Stimulated activated CD4-positive, alpha-beta T cell treated with anti-CD3 and anti-CD28 coated beads, Interleukin-15, amount 100 ng/mL, for 24 hours (primary cell): ENCODE measurements around the gene GRM5.

ENCODE experiments used
- DNase-seq: peaks from one replicate; pipeline ENCODE4 v3.0.0-alpha.2; 2020

Gene GRM5

GRCh38 chr11:88827018-88827676 lies 238.6 kb downstream of the GRM5 start:
- DNase-seq = no peak

GRCh38 chr11:88819616-88820015 lies 246.2 kb downstream of the GRM5 start:
- no peak for DNase-seq

- no peak for DNase-seq
Observed at GRCh38 chr11:88818978-88819377, 246.8 kb downstream of the GRM5 start.

GRCh38 chr11:88815505-88815904 lies 250.3 kb downstream of the GRM5 start:
- DNase-seq = no peak

- DNase-seq = no peak
Observed at GRCh38 chr11:88814076-88814475, 251.7 kb downstream of the GRM5 start.

GRCh38 chr11:88813233-88813915 lies 252.4 kb downstream of the GRM5 start:
- no peak for DNase-seq

- DNase-seq = no peak
Observed at GRCh38 chr11:88810420-88811097, 255.2 kb downstream of the GRM5 start.

- no peak for DNase-seq
Observed at GRCh38 chr11:88809126-88809525, 256.7 kb downstream of the GRM5 start.

- DNase-seq = no peak
Observed at GRCh38 chr11:88807349-88807748, 258.4 kb downstream of the GRM5 start.

- DNase-seq = no peak
Observed at GRCh38 chr11:88806410-88806809, 259.4 kb downstream of the GRM5 start.

- no peak for DNase-seq
Observed at GRCh38 chr11:88801484-88802123, 264.2 kb downstream of the GRM5 start.

GRCh38 chr11:88799771-88800500 lies 265.8 kb downstream of the GRM5 start:
- DNase-seq = no peak

- DNase-seq = no peak
Observed at GRCh38 chr11:88790182-88790581, 275.6 kb downstream of the GRM5 start.

- DNase-seq = no peak
Observed at GRCh38 chr11:88779577-88779976, 286.2 kb downstream of the GRM5 start.

GRCh38 chr11:88770475-88771079 lies 295.2 kb downstream of the GRM5 start:
- no peak for DNase-seq

- DNase-seq = no peak
Observed at GRCh38 chr11:88744140-88744539, 321.6 kb downstream of the GRM5 start.

GRCh38 chr11:88739524-88739923 lies 326.3 kb downstream of the GRM5 start:
- DNase-seq = no peak

- no peak for DNase-seq
Observed at GRCh38 chr11:88709567-88709966, 356.2 kb downstream of the GRM5 start.

GRCh38 chr11:88704485-88704884 lies 361.3 kb downstream of the GRM5 start:
- no peak for DNase-seq

GRCh38 chr11:88701816-88702215 lies 364.0 kb downstream of the GRM5 start:
- no peak for DNase-seq

- DNase-seq = no peak
Observed at GRCh38 chr11:88697139-88697538, 368.6 kb downstream of the GRM5 start.

GRCh38 chr11:88695689-88696414 lies 369.9 kb downstream of the GRM5 start:
- DNase-seq = no peak
